Trophoblast cell (in vitro differentiated cells and primary cell): Measurements from ENCODE around the gene GXYLT2.

Experiments
- DNase-seq, 2 donors: peaks; one replicate each; pipeline ENCODE4 v3.0.0-alpha.2; 2016
- H2AFZ ChIP-seq: 2 replicates; pipeline ENCODE4 v1.6.1; 2013; ENCODE audit warnings: low read length, moderate library complexity, mild to moderate bottlenecking; ENCODE audit not compliant: insufficient read depth, poor library complexity
- H2AK5ac ChIP-seq: 2 replicates; pipeline ENCODE4 v1.6.1; 2013; ENCODE audit warnings: mild to moderate bottlenecking, low read length
- H2BK120ac ChIP-seq: 2 replicates; pipeline ENCODE4 v1.6.1; 2013; ENCODE audit warnings: low read length, mild to moderate bottlenecking, moderate library complexity; ENCODE audit not compliant: insufficient read depth, poor library complexity
- H2BK12ac ChIP-seq: 2 replicates; pipeline ENCODE4 v1.6.1; 2013; ENCODE audit warnings: mild to moderate bottlenecking, low read length, moderate library complexity
- H2BK5ac ChIP-seq: 2 replicates; pipeline ENCODE4 v1.6.1; 2013; ENCODE audit warnings: low read length, low read depth, moderate library complexity, mild to moderate bottlenecking; ENCODE audit not compliant: poor library complexity
- H3K14ac ChIP-seq: 2 replicates; pipeline ENCODE4 v1.6.1; 2013; ENCODE audit warnings: mild to moderate bottlenecking, low read length
- H3K18ac ChIP-seq: 2 replicates; pipeline ENCODE4 v1.6.1; 2013; ENCODE audit warnings: mild to moderate bottlenecking, low read length
- H3K23ac ChIP-seq: 2 replicates; pipeline ENCODE4 v1.6.1; 2013; ENCODE audit warnings: low read length
- H3K27ac ChIP-seq: 2 replicates; pipeline ENCODE4 v1.5.1; 2013; ENCODE audit warnings: low read depth, mild to moderate bottlenecking, inconsistent platforms, low read length, moderate library complexity
- H3K27me3 ChIP-seq: 2 replicates; pipeline ENCODE4 v1.6.1; 2013; ENCODE audit warnings: inconsistent platforms, mild to moderate bottlenecking, low read length, moderate library complexity; ENCODE audit not compliant: insufficient read depth
- H3K36me3 ChIP-seq, 2 experiments: 1 replicate in 1 of 2; 2 replicates in 1 of 2; pipeline ENCODE4 v1.6.1; 2013; ENCODE audit warnings: low read length in 2 of 2, mild to moderate bottlenecking in 2 of 2, moderate library complexity in 1 of 2; ENCODE audit not compliant: insufficient read depth in 2 of 2, control insufficient read depth in 1 of 2
- H3K4ac ChIP-seq: 2 replicates; pipeline ENCODE4 v1.6.1; 2013; ENCODE audit warnings: low read depth, mild to moderate bottlenecking, low read length, moderate library complexity
- H3K4me1 ChIP-seq, 2 experiments: 1 replicate in 1 of 2; 2 replicates in 1 of 2; pipeline ENCODE4 v1.6.1; 2013; ENCODE audit warnings: low read length in 2 of 2, mild to moderate bottlenecking in 2 of 2, moderate library complexity in 1 of 2; ENCODE audit not compliant: insufficient read depth in 2 of 2, control insufficient read depth in 1 of 2
- H3K4me2 ChIP-seq: 2 replicates; pipeline ENCODE4 v1.6.1; 2013; ENCODE audit warnings: inconsistent platforms, mild to moderate bottlenecking, low read length, moderate library complexity
- H3K4me3 ChIP-seq: 2 replicates; pipeline ENCODE4 v1.5.1; 2013; ENCODE audit warnings: mild to moderate bottlenecking, low read depth, low read length, inconsistent platforms
- H3K79me1 ChIP-seq: one replicate; pipeline ENCODE4 v1.6.1; 2013; ENCODE audit warnings: low read length
- H3K79me2 ChIP-seq: 2 replicates; pipeline ENCODE4 v1.6.1; 2013; ENCODE audit warnings: low read length, mild to moderate bottlenecking; ENCODE audit not compliant: control insufficient read depth, insufficient read depth, poor library complexity
- H3K9ac ChIP-seq: 2 replicates; pipeline ENCODE4 v1.6.1; 2013; ENCODE audit warnings: mild to moderate bottlenecking, low read length
- H3K9me3 ChIP-seq: 2 replicates; pipeline ENCODE4 v1.6.1; 2013; ENCODE audit warnings: low read depth, mild to moderate bottlenecking, control low read depth, inconsistent platforms, low read length; ENCODE audit not compliant: insufficient read depth
- H4K12ac ChIP-seq: 2 replicates; pipeline ENCODE4 v1.6.1; 2013; ENCODE audit warnings: low read depth, mild to moderate bottlenecking, low read length, moderate library complexity
- H4K8ac ChIP-seq: 2 replicates; pipeline ENCODE4 v1.6.1; 2013; ENCODE audit warnings: low read depth, mild to moderate bottlenecking, low read length, moderate library complexity
- H4K91ac ChIP-seq: one replicate; pipeline ENCODE4 v1.6.1; 2013; ENCODE audit warnings: low read depth, mild to moderate bottlenecking, low read length, moderate library complexity
- WGBS: extraction: QIAGEN DNeasy Blood & Tissue Kit; methylation state at CpG from one replicate; pipeline ENCODE4 v1.1.7; 2013; ENCODE audit warnings: missing lambda C conversion rate; ENCODE audit not compliant: insufficient read length, insufficient coverage; ENCODE audit errors: extremely low coverage; 5-methylcytosine and 5-hydroxymethylcytosine counted together

Gene GXYLT2

DNA sequence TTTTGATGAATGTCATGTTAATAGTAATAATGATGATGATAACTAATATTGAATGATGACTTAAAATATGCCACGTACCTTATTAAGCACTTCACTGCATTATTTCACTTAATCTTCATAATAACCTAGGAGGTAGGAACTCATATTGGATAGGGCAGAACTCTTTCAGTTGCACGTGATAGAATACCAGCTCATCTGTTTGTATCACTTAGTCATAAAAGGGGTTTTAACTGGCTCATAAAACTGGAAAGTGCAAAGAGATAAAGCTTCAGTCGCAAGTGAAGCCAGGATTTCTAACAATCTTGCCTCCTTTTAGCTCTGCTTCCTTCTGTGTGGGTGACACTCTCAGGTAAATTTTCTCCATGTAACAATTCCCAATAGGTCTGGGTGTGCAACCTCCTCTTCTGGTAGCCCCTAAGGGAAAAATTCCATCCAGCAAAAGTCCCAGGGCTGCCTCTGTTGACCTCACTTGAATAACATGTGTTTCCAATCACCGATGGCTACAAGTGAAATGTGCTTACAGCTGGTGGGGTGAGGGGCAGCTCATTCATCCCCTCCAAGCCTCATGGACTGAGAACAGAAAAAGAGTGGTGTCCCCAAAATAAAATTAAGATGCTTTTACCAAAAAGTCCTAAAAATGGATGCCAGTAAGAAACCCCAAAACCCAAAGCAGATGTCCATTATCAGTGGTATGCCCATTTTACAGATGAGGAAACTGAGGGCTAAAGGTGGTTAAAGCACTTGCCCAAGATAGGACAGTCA, 9.3 kb downstream of the GXYLT2 start:
- H3K4ac ChIP-seq, result no peak overlapping the region
- no peak overlapping the region for H4K12ac ChIP-seq
- DNase-seq, result no peak
- no peaks in the 10 kb centered on the region for H3K79me2 ChIP-seq
- H3K9ac ChIP-seq, result no peak overlapping the region
- H2BK12ac ChIP-seq, result no peak overlapping the region
- H3K36me3 ChIP-seq, result no peaks in the 10 kb centered on the region
- H3K4me1 ChIP-seq, result peaks cover 4% of the 10 kb centered on the region in 2 experiments
- no peak overlapping the region for H2BK120ac ChIP-seq
- H3K4me2 ChIP-seq, result no peak overlapping the region
- no peaks in the 10 kb centered on the region for H3K27me3 ChIP-seq
- no peaks in the 10 kb centered on the region for H3K9me3 ChIP-seq
- H3K23ac ChIP-seq, result no peak overlapping the region
- H3K79me1 ChIP-seq, result peaks cover 1% of the 10 kb centered on the region
- H3K14ac ChIP-seq, result no peak overlapping the region
- H3K4me3 ChIP-seq, result no peak overlapping the region
- H2BK5ac ChIP-seq, result no peak overlapping the region
- H3K18ac ChIP-seq, result no peak overlapping the region
- no peak overlapping the region for H2AK5ac ChIP-seq
- H3K27ac ChIP-seq, result peak overlapping the region; percentile 16
- no peak overlapping the region for H2AFZ ChIP-seq
- no peak overlapping the region for H4K8ac ChIP-seq
- no peak overlapping the region for H4K91ac ChIP-seq
- WGBS, result no CpG with 5 or more reads among the region's 4 CpGs

DNA sequence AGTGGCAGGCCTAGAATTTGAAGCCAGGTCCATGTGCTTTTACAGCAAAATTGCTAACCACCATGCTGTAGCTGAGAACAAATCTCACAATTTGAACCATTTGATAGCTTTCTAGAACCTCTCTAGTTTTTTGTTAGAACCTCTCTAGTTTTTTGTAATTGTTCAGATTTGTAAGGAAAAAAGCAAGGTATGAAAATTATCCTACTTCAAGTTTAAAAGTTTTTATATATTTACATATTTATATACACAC, 9.8 kb downstream of the GXYLT2 start:
- Histone ChIP-seq H3K23ac (no peak overlapping the region), H4K91ac (no peak overlapping the region), H4K8ac (no peak overlapping the region), H3K4ac (no peak overlapping the region), H3K79me2 (no peaks in the 10 kb centered on the region), H3K14ac (no peak overlapping the region), H3K18ac (no peak overlapping the region), H3K4me3 (no peak overlapping the region), H3K9ac (no peak overlapping the region), H2AK5ac (no peak overlapping the region), H2BK12ac (no peak overlapping the region), H4K12ac (no peak overlapping the region), H3K36me3 (no peaks in the 10 kb centered on the region), H3K79me1 (peaks cover 1% of the 10 kb centered on the region), H3K27ac (no peak overlapping the region), H2BK120ac (no peak overlapping the region), H3K27me3 (no peaks in the 10 kb centered on the region), H2BK5ac (no peak overlapping the region), H3K4me1 (peaks cover 4% of the 10 kb centered on the region in 2 experiments), H2AFZ (no peak overlapping the region), H3K4me2 (no peak overlapping the region), H3K9me3 (no peaks in the 10 kb centered on the region)
- no peak for DNase-seq

DNA sequence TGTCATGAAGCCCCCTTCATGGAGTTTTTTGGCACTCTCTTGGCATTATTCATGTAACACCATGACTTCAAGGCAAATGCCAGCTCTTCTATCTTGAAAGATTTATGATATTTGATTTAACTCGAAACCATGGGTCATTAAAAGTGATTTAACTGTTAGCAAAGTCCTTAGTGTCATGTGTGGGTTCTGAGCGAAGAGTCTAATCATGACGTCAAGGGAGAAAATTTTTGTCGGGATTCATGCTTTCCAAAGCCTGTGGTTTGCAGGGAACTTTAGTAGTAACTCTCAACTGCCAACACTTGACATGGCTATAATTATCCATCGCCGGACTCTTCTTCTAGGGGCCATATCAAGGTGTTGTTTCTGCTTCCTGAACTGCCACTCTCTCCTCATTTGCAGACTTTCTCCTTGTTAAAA, 11.5 kb downstream of the GXYLT2 start:
- H3K18ac ChIP-seq, result no peak overlapping the region
- H2BK12ac ChIP-seq, result no peak overlapping the region
- no peak overlapping the region for H4K91ac ChIP-seq
- DNase-seq, result no peak
- no peaks in the 10 kb centered on the region for H3K9me3 ChIP-seq
- H2AK5ac ChIP-seq, result no peak overlapping the region
- no peak overlapping the region for H3K23ac ChIP-seq
- no peak overlapping the region for H2BK5ac ChIP-seq
- H3K4me2 ChIP-seq, result no peak overlapping the region
- H3K4me3 ChIP-seq, result no peak overlapping the region
- no peak overlapping the region for H3K4ac ChIP-seq
- H3K14ac ChIP-seq, result no peak overlapping the region
- H3K9ac ChIP-seq, result no peak overlapping the region
- no CpG with 5 or more reads among the region's 6 CpGs for WGBS
- H3K4me1 ChIP-seq, result peaks cover 4 to 8% of the 10 kb centered on the region in 2 experiments
- no peak overlapping the region for H4K8ac ChIP-seq
- no peak overlapping the region for H2AFZ ChIP-seq
- no peaks in the 10 kb centered on the region for H3K79me2 ChIP-seq
- H3K27ac ChIP-seq, result no peak overlapping the region
- no peaks in the 10 kb centered on the region for H3K27me3 ChIP-seq
- no peak overlapping the region for H4K12ac ChIP-seq
- no peak overlapping the region for H2BK120ac ChIP-seq
- peaks cover 1% of the 10 kb centered on the region for H3K79me1 ChIP-seq
- H3K36me3 ChIP-seq, result no peaks in the 10 kb centered on the region

DNA sequence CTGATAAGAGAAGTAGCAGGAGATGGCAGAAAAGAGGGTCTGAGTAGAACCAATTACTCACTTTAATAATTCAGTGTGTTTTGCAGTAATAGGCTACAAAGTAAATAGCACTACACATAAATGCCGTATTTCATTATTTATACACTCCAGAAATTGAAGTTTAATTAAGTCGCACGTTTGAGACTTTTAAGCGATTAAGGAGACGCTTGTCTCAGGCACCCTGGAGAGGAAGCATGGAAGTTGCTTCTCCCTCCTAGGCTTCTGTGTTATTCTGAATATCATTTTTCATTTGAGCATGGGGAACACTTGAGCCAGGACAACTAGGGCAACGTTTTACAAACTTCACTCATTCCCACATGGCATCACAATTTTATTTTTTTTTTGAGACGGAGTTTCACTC, 12.2 kb downstream of the GXYLT2 start:
- WGBS, result no CpG with 5 or more reads among the region's 7 CpGs
- H4K8ac ChIP-seq, result no peak overlapping the region
- H3K18ac ChIP-seq, result no peak overlapping the region
- H3K4me1 ChIP-seq, result peaks cover 4 to 8% of the 10 kb centered on the region in 2 experiments
- no peaks in the 10 kb centered on the region for H3K9me3 ChIP-seq
- no peak overlapping the region for H3K4ac ChIP-seq
- no peaks in the 10 kb centered on the region for H3K79me2 ChIP-seq
- no peak overlapping the region for H4K12ac ChIP-seq
- no peak overlapping the region for H3K23ac ChIP-seq
- H3K27ac ChIP-seq, result no peak overlapping the region
- no peak overlapping the region for H4K91ac ChIP-seq
- H3K4me2 ChIP-seq, result no peak overlapping the region
- DNase-seq, result no peak
- no peak overlapping the region for H3K14ac ChIP-seq
- H3K9ac ChIP-seq, result no peak overlapping the region
- peaks cover 1% of the 10 kb centered on the region for H3K79me1 ChIP-seq
- no peaks in the 10 kb centered on the region for H3K27me3 ChIP-seq
- H2BK120ac ChIP-seq, result no peak overlapping the region
- no peaks in the 10 kb centered on the region for H3K36me3 ChIP-seq
- H2BK5ac ChIP-seq, result no peak overlapping the region
- no peak overlapping the region for H2AK5ac ChIP-seq
- H2BK12ac ChIP-seq, result no peak overlapping the region
- no peak overlapping the region for H2AFZ ChIP-seq
- H3K4me3 ChIP-seq, result no peak overlapping the region
